ENCODE results near the gene KDM4C. TPM values are rescaled to one million over a fixed set of nuclear protein-coding genes. Genes with fewer than 3 reads are reported as not detected.

The KDM4C gene
- total RNA-seq, 1 experiment from 2014 or later: 7.1 TPM

GRCh38 chr9:7115606-7116005 is 357.8 kb downstream of the KDM4C start:
- Histone ChIP-seq H3K36me3 (ENCODE audit: control insufficient read depth, insufficient read depth, low read length) (no peaks in the 10 kb centered on the region), H3K27ac (ENCODE audit: low read length) (no peak overlapping the region), H3K4me1 (ENCODE audit: control insufficient read depth, insufficient read depth, low read length) (no peaks in the 10 kb centered on the region), H3K4me3 (ENCODE audit: low read depth in 2 of 2, low read length in 2 of 2) (no peak overlapping the region), H3K9me3 (ENCODE audit: control insufficient read depth, insufficient read depth, low read depth, low read length) (no peaks in the 10 kb centered on the region), H3K27me3 (ENCODE audit: control insufficient read depth, insufficient read depth, low read length) (no peaks in the 10 kb centered on the region)
- in situ Hi-C loops (cut with HindIII; ENCODE audit: low pct_unique_long_range_greater_than_20kb, low sequenced_read_pairs) (no loop called here), intact Hi-C loops (cut with micrococcal nuclease; ENCODE audit: unreplicated experiment) (no loop called here)
- POLR2A ChIA-PET: no interaction called here
- DNase-seq (ENCODE audit: low read depth, low spot score): no peak
- CTCF ChIA-PET: no interaction called here
- no TSS peak for BruUV-seq (replicated peaks)
- no peak for ATAC-seq
- TF ChIP-seq TCF7L2 (IDR thresholded peaks at IDR 0.05; ENCODE audit: low read depth, low read length) (no peak), REST (IDR thresholded peaks at IDR 0.05; ENCODE audit: insufficient read depth in 1 of 2, low read depth in 2 of 2, low read length in 1 of 2) (no peak), CTCF (IDR thresholded peaks at IDR 0.05) (no peak), SIN3A (IDR thresholded peaks at IDR 0.05; ENCODE audit: borderline replicate concordance, insufficient read depth, low read depth, low read length) (no peak), POLR2AphosphoS5 (IDR thresholded peaks at IDR 0.05; ENCODE audit: low read depth, low read length) (no peak)

- Histone ChIP-seq H3K36me3 (ENCODE audit: control insufficient read depth, insufficient read depth, low read length) (no peaks in the 10 kb centered on the region), H3K4me1 (ENCODE audit: control insufficient read depth, insufficient read depth, low read length) (no peaks in the 10 kb centered on the region), H3K27me3 (ENCODE audit: control insufficient read depth, insufficient read depth, low read length) (no peaks in the 10 kb centered on the region), H3K9me3 (ENCODE audit: control insufficient read depth, insufficient read depth, low read depth, low read length) (no peaks in the 10 kb centered on the region), H3K27ac (ENCODE audit: low read length) (no peak overlapping the region), H3K4me3 (ENCODE audit: low read depth in 2 of 2, low read length in 2 of 2) (no peak overlapping the region)
- ATAC-seq (no peak), DNase-seq (ENCODE audit: low read depth, low spot score) (no peak)
- TF ChIP-seq POLR2AphosphoS5 (IDR thresholded peaks at IDR 0.05; ENCODE audit: low read depth, low read length) (no peak), TCF7L2 (IDR thresholded peaks at IDR 0.05; ENCODE audit: low read depth, low read length) (no peak), SIN3A (IDR thresholded peaks at IDR 0.05; ENCODE audit: borderline replicate concordance, insufficient read depth, low read depth, low read length) (no peak), CTCF (IDR thresholded peaks at IDR 0.05) (no peak), REST (IDR thresholded peaks at IDR 0.05; ENCODE audit: insufficient read depth in 1 of 2, low read depth in 2 of 2, low read length in 1 of 2) (no peak)
- intact Hi-C loops (cut with micrococcal nuclease; ENCODE audit: unreplicated experiment) (no loop called here), in situ Hi-C loops (cut with HindIII; ENCODE audit: low pct_unique_long_range_greater_than_20kb, low sequenced_read_pairs) (no loop called here)
- no TSS peak for BruUV-seq (replicated peaks)
- CTCF ChIA-PET: no interaction called here
- POLR2A ChIA-PET: no interaction called here
Measured at GRCh38 chr9:7117676-7118561, 360.1 kb downstream of the KDM4C start.
